Osteocyte (in vitro differentiated cells): Measurements from ENCODE around the gene FIGNL2. TPM values are rescaled to one million over a fixed set of nuclear protein-coding genes. Genes with fewer than 3 reads are reported as not detected.

ENCODE experiments used
- DNase-seq: peaks from one replicate; pipeline ENCODE4 v3.0.0; 2021; ENCODE audit warnings: mixed read lengths; ENCODE audit not compliant: unreplicated experiment; ENCODE audit errors: extremely low spot score
- H3K27ac Mint-ChIP-seq: one replicate; pipeline ENCODE4 v1.8.0; 2021; ENCODE audit warnings: mild to moderate bottlenecking, mixed read lengths; ENCODE audit not compliant: unreplicated experiment
- H3K27me3 Mint-ChIP-seq: one replicate; pipeline ENCODE4 v1.8.0; 2021; ENCODE audit warnings: mixed read lengths; ENCODE audit not compliant: unreplicated experiment
- H3K36me3 Mint-ChIP-seq: one replicate; pipeline ENCODE4 v1.8.0; 2021; ENCODE audit warnings: mixed read lengths; ENCODE audit not compliant: unreplicated experiment
- H3K4me1 Mint-ChIP-seq: one replicate; pipeline ENCODE4 v1.8.0; 2021; ENCODE audit warnings: mixed read lengths; ENCODE audit not compliant: unreplicated experiment
- H3K4me3 Mint-ChIP-seq: one replicate; pipeline ENCODE4 v1.8.0; 2021; ENCODE audit warnings: mild to moderate bottlenecking, moderate library complexity, mixed read lengths; ENCODE audit not compliant: unreplicated experiment
- H3K9me3 Mint-ChIP-seq: one replicate; pipeline ENCODE4 v1.8.0; 2021; ENCODE audit warnings: mixed read lengths; ENCODE audit not compliant: unreplicated experiment
- CTCF ChIP-seq: fragments of 200-600 bp; sonication (generic); IDR thresholded peaks from 2 replicates; pipeline ENCODE4 v1.5.0; 2021; ENCODE audit warnings: antibody characterized with exemption, mild to moderate bottlenecking, moderate library complexity
- total RNA-seq: library from RNA; stranded (reverse); gene quantifications from 2 replicates; pipeline ENCODE4 v1.2.1, GENCODE V29; 2021

Gene FIGNL2
- total RNA-seq, 1 donor from 2014 or later: 0.08 TPM

GRCh38 chr12:51820526-51821439 is 27.7 kb downstream of the FIGNL2 start:
- Mint-ChIP-seq H3K4me3 (no peak overlapping the region), H3K4me1 (peaks cover 8% of the 10 kb centered on the region), H3K27me3 (no peaks in the 10 kb centered on the region), H3K27ac (no peak overlapping the region), H3K36me3 (no peaks in the 10 kb centered on the region), H3K9me3 (no peaks in the 10 kb centered on the region)
- no peak for TF ChIP-seq CTCF
- no peak for DNase-seq

- Mint-ChIP-seq H3K4me3 (no peak overlapping the region), H3K36me3 (no peaks in the 10 kb centered on the region), H3K4me1 (peaks cover 10% of the 10 kb centered on the region), H3K27ac (no peak overlapping the region), H3K9me3 (no peaks in the 10 kb centered on the region), H3K27me3 (no peaks in the 10 kb centered on the region)
- no peak for DNase-seq
- TF ChIP-seq CTCF: no peak
These were observed 28.6 kb downstream of the FIGNL2 start for GRCh38 chr12:51819736-51820525.

GRCh38 chr12:51818566-51819300 is 29.8 kb downstream of the FIGNL2 start:
- no peak for DNase-seq
- no peak overlapping the region for H3K27ac Mint-ChIP-seq
- no peaks in the 10 kb centered on the region for H3K27me3 Mint-ChIP-seq
- no peak overlapping the region for H3K4me3 Mint-ChIP-seq
- no peaks in the 10 kb centered on the region for H3K36me3 Mint-ChIP-seq
- peaks cover 10% of the 10 kb centered on the region for H3K4me1 Mint-ChIP-seq
- no peaks in the 10 kb centered on the region for H3K9me3 Mint-ChIP-seq
- TF ChIP-seq CTCF: no peak

- no peak for DNase-seq
- Mint-ChIP-seq H3K4me3 (no peak overlapping the region), H3K27ac (no peak overlapping the region), H3K36me3 (no peaks in the 10 kb centered on the region), H3K27me3 (no peaks in the 10 kb centered on the region), H3K4me1 (peaks cover 10% of the 10 kb centered on the region), H3K9me3 (no peaks in the 10 kb centered on the region)
- no peak for TF ChIP-seq CTCF
These were observed 30.4 kb downstream of the FIGNL2 start for GRCh38 chr12:51818086-51818485.
